GM12891 (cell line): ENCODE data around the gene GCHFR.

Experiments
- POLR2A ChIP-seq: IDR thresholded peaks from 2 replicates; pipeline ENCODE4 v1.6.1; 2011; ENCODE audit warnings: low read depth, low read length, control low read depth
- POLR2AphosphoS5 ChIP-seq: IDR thresholded peaks from 2 replicates; pipeline ENCODE4 v1.6.1; 2011; ENCODE audit warnings: low read depth, low read length, control low read depth
- SPI1 ChIP-seq: IDR thresholded peaks from 2 replicates; pipeline ENCODE4 v1.6.1; 2011; ENCODE audit warnings: low read depth, low read length, control low read depth

- TF ChIP-seq POLR2AphosphoS5 (no peak), POLR2A (no peak), SPI1 (no peak)
Measured at GRCh38 chr15:40747685-40748631, 15.9 kb upstream of the GCHFR start.
